HUES6 (cell line): ENCODE data around the gene ZHX3.

Experiments used
- H3K27ac ChIP-seq: 2 replicates; pipeline ENCODE4 v1.7.0; 2013; ENCODE audit warnings: low read depth, mild to moderate bottlenecking, low read length, inconsistent platforms
- H3K27me3 ChIP-seq: 2 replicates; pipeline ENCODE4 v1.6.1; 2013; ENCODE audit warnings: low read length; ENCODE audit not compliant: control insufficient read depth, insufficient read depth
- H3K36me3 ChIP-seq: 2 replicates; pipeline ENCODE4 v1.6.1; 2013; ENCODE audit warnings: low read length; ENCODE audit not compliant: control insufficient read depth, insufficient read depth
- H3K4me1 ChIP-seq: 2 replicates; pipeline ENCODE4 v1.6.1; 2013; ENCODE audit warnings: low read length; ENCODE audit not compliant: control insufficient read depth, insufficient read depth
- H3K4me3 ChIP-seq: 2 replicates; pipeline ENCODE4 v1.5.1; 2013; ENCODE audit warnings: low read depth, low read length
- H3K9ac ChIP-seq: one replicate; pipeline ENCODE4 v1.6.1; 2013; ENCODE audit warnings: mild to moderate bottlenecking, low read length
- H3K9me3 ChIP-seq: 2 replicates; pipeline ENCODE4 v1.6.1; 2013; ENCODE audit warnings: low read depth, low read length; ENCODE audit not compliant: control insufficient read depth, insufficient read depth

The ZHX3 gene

GRCh38 chr20:41218466-41218865 lies 99.1 kb downstream of the ZHX3 start:
- no peaks in the 10 kb centered on the region for H3K27me3 ChIP-seq

GRCh38 chr20:41217422-41217821 lies 100.1 kb downstream of the ZHX3 start:
- Histone ChIP-seq H3K4me3 (no peak overlapping the region), H3K27me3 (no peaks in the 10 kb centered on the region), H3K9me3 (no peaks in the 10 kb centered on the region), H3K4me1 (no peaks in the 10 kb centered on the region), H3K9ac (no peak overlapping the region), H3K36me3 (no peaks in the 10 kb centered on the region), H3K27ac (no peak overlapping the region)

More at GRCh38 chr20:41218466-41218865, 99.1 kb downstream of the ZHX3 start:
- Histone ChIP-seq H3K4me3 (no peak overlapping the region), H3K9ac (no peak overlapping the region), H3K4me1 (no peaks in the 10 kb centered on the region), H3K9me3 (no peaks in the 10 kb centered on the region), H3K27ac (no peak overlapping the region), H3K36me3 (no peaks in the 10 kb centered on the region)

GRCh38 chr20:41214666-41215065 lies 102.9 kb downstream of the ZHX3 start:
- H3K9me3 ChIP-seq = no peaks in the 10 kb centered on the region
- no peaks in the 10 kb centered on the region for H3K36me3 ChIP-seq
- H3K4me1 ChIP-seq = no peaks in the 10 kb centered on the region
- H3K27ac ChIP-seq = no peak overlapping the region
- H3K4me3 ChIP-seq = no peak overlapping the region
- H3K27me3 ChIP-seq = no peaks in the 10 kb centered on the region
- H3K9ac ChIP-seq = no peak overlapping the region

DNA sequence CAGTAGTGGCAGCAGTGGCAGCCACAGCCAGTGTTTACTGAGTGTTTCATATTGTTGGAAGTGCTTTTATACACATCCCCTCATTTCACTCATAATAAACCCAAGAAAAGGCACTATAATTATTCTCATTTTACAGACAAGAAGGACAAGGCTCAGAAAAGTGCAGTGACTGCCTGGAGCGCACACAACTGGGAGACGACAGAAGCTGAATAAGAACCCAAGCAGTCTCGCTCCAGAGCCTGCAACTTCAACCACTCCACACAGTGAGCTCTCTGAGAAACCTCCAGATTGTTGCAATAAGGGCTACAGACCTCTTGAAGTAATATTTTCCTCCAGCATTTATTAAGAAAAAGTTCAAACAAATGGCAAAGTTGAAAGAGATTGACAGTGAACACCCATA lies 103.3 kb downstream of the ZHX3 start:
- Histone ChIP-seq H3K9me3 (no peaks in the 10 kb centered on the region), H3K36me3 (no peaks in the 10 kb centered on the region), H3K27me3 (no peaks in the 10 kb centered on the region), H3K4me3 (no peak overlapping the region), H3K27ac (no peak overlapping the region), H3K9ac (no peak overlapping the region), H3K4me1 (no peaks in the 10 kb centered on the region)

- H3K9me3 ChIP-seq = no peaks in the 10 kb centered on the region
- no peak overlapping the region for H3K27ac ChIP-seq
- H3K4me1 ChIP-seq = no peaks in the 10 kb centered on the region
- no peak overlapping the region for H3K4me3 ChIP-seq
- no peaks in the 10 kb centered on the region for H3K36me3 ChIP-seq
- no peak overlapping the region for H3K9ac ChIP-seq
- no peaks in the 10 kb centered on the region for H3K27me3 ChIP-seq
These were observed 104.2 kb downstream of the ZHX3 start for GRCh38 chr20:41213150-41213820.

- H3K4me1 ChIP-seq = peaks cover 3% of the 10 kb centered on the region; the same call in 1 of the 2 replicates
- H3K4me3 ChIP-seq = no peak overlapping the region
- no peak overlapping the region for H3K27ac ChIP-seq
- H3K9ac ChIP-seq = no peak overlapping the region
- peaks cover under 1% of the 10 kb centered on the region; the same call in 1 of the 2 replicates for H3K9me3 ChIP-seq
- no peaks in the 10 kb centered on the region for H3K36me3 ChIP-seq
- no peaks in the 10 kb centered on the region for H3K27me3 ChIP-seq
These were observed 112.2 kb downstream of the ZHX3 start for GRCh38 chr20:41205313-41205712.

DNA sequence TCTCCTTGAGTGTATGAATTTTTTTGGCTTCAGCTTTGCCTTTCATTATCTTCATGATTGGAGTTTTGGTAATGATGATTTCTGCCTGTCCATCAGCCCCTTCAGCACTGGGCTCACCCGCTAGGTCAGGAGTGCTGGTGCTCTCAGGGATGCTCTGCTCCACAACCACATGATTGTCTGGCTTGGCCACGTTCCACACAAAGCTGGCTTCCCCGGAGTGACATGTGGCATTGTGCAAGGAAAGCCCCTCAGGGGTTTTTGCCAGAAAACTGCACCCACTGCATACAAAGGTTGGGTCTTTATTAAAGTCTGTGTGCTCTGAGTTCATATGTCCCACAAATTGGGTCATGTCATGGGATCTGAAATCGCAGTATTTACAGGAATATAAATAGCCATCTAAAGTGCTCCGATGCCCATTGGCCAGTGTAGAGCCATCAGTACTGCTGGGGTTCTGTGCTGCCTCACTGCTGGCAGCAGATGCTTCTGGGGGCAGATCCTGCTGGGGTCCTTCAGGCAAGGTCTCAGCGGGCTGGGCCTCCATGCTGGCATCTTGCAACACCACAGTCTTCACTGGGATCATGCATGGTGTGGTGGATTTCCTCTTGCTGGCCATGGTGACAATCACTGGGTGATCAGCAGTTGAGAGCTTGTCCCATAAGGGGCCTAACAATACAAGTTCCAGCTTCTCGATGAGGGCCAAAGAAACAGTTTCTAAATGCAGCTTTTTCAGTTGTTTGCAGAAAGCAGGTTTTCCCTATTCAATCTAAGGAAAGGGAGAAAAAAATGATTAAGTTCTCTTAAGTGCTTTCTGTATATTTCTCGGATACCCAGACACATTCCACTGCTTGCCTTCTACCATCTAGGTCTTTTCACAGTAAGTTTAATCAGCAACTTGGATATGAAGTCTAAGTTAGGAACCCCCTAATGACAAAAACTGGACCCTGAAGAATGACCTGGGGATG lies 112.9 kb downstream of the ZHX3 start:
- no peak overlapping the region for H3K9ac ChIP-seq
- no peak overlapping the region for H3K4me3 ChIP-seq
- peaks cover 3% of the 10 kb centered on the region; the same call in 1 of the 2 replicates for H3K4me1 ChIP-seq
- no peaks in the 10 kb centered on the region for H3K36me3 ChIP-seq
- H3K9me3 ChIP-seq = peaks cover 6% of the 10 kb centered on the region; the same call in 1 of the 2 replicates
- no peaks in the 10 kb centered on the region for H3K27me3 ChIP-seq
- H3K27ac ChIP-seq = no peak overlapping the region

DNA sequence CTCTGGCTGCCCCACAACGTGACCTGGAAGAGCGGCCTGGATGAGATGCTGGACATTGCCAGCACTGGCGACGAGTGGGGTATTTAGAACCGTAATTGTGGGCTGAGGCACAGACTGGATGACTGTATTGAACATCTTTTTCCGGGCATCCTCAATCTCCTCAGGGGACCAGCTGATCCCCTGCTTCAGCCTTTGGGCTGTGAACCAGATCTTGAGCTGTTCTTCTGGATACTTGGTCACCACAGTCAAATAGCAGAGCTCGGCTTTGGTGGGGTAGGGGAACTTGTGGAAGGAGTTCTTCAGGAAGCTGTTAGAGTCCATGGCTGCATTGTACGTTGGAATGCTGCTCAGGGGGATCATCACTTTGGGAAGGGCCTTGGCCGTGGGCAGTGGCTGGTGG lies 113.9 kb downstream of the ZHX3 start:
- Histone ChIP-seq H3K4me3 (no peak overlapping the region), H3K9ac (no peak overlapping the region), H3K27me3 (no peaks in the 10 kb centered on the region), H3K27ac (no peak overlapping the region), H3K9me3 (peaks cover 6% of the 10 kb centered on the region; the same call in 1 of the 2 replicates), H3K4me1 (peaks cover 3% of the 10 kb centered on the region; the same call in 1 of the 2 replicates), H3K36me3 (no peaks in the 10 kb centered on the region)

GRCh38 chr20:41202426-41202825 lies 115.1 kb downstream of the ZHX3 start:
- no peak overlapping the region for H3K9ac ChIP-seq
- H3K27me3 ChIP-seq = no peaks in the 10 kb centered on the region
- H3K9me3 ChIP-seq = peaks cover 7% of the 10 kb centered on the region; the same call in 1 of the 2 replicates
- H3K4me3 ChIP-seq = no peak overlapping the region
- H3K36me3 ChIP-seq = no peaks in the 10 kb centered on the region
- H3K4me1 ChIP-seq = peaks cover 3% of the 10 kb centered on the region; the same call in 1 of the 2 replicates
- no peak overlapping the region for H3K27ac ChIP-seq

- Histone ChIP-seq H3K9ac (no peak overlapping the region), H3K4me1 (peaks cover 3% of the 10 kb centered on the region; the same call in 1 of the 2 replicates), H3K36me3 (no peaks in the 10 kb centered on the region), H3K27ac (no peak overlapping the region), H3K27me3 (no peaks in the 10 kb centered on the region), H3K9me3 (peaks cover 8% of the 10 kb centered on the region; the same call in 1 of the 2 replicates), H3K4me3 (no peak overlapping the region)
These were observed 115.8 kb downstream of the ZHX3 start for GRCh38 chr20:41201760-41202159.
